ENCODE data around the gene ZNF302.

DNA sequence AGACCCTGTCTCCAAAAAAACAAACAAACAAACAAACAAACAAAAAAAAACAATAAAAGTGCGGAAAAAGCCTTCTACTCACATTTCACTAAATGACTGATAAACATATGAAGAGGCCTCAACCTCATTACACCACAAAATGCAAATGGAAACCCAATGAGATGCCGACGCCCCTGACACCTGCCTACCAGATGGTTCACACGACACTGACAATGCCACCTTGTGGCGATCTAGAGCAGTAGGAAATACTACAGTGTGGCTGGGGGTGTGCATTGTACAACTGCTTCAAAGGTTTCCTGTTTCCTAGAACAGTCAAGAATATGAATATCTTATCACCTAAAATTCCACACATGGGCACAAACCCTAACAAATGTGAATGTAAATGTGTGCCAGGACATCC lies 14.6 kb upstream of the ZNF302 start:
- TF ChIP-seq, protein P1, sequence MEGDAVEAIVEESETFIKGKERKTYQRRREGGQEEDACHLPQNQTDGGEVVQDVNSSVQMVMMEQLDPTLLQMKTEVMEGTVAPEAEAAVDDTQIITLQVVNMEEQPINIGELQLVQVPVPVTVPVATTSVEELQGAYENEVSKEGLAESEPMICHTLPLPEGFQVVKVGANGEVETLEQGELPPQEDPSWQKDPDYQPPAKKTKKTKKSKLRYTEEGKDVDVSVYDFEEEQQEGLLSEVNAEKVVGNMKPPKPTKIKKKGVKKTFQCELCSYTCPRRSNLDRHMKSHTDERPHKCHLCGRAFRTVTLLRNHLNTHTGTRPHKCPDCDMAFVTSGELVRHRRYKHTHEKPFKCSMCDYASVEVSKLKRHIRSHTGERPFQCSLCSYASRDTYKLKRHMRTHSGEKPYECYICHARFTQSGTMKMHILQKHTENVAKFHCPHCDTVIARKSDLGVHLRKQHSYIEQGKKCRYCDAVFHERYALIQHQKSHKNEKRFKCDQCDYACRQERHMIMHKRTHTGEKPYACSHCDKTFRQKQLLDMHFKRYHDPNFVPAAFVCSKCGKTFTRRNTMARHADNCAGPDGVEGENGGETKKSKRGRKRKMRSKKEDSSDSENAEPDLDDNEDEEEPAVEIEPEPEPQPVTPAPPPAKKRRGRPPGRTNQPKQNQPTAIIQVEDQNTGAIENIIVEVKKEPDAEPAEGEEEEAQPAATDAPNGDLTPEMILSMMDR (conservative IDR thresholded peaks at IDR 0.05) = peak; percentile 58; the same call in 1 of the 2 replicates
- TF ChIP-seq EZH2 (IDR thresholded peaks at IDR 0.05; ENCODE audit: low read depth) = no peak
